NCI-H1436 treated with DMSO at 0.1 percent for 48 hours (cell line): ENCODE results near the gene TSPAN5.

ENCODE experiments used
- DNase-seq: peaks from one replicate; lab custom pipeline; 2025; lab: John Stamatoyannopoulos, UW

TSPAN5 gene

DNA sequence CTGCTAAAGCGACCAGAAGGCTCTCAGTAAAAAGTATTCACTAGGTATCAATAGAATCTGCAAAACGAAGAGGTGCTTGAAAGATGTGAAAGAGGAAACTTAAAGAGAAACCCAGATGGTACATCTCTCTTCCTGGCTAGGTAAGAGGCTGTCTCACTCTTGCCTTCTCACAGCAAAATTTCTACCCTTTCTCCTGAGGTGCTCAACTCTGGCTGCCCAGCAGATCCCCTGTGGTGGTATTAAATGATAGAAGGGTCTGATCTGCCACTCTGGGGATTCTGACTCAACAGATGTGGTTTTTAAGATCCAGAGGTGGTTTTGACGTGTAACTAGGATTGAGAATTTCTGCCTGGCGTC lies 14.9 kb upstream of the TSPAN5 start:
- no peak for DNase-seq

DNA sequence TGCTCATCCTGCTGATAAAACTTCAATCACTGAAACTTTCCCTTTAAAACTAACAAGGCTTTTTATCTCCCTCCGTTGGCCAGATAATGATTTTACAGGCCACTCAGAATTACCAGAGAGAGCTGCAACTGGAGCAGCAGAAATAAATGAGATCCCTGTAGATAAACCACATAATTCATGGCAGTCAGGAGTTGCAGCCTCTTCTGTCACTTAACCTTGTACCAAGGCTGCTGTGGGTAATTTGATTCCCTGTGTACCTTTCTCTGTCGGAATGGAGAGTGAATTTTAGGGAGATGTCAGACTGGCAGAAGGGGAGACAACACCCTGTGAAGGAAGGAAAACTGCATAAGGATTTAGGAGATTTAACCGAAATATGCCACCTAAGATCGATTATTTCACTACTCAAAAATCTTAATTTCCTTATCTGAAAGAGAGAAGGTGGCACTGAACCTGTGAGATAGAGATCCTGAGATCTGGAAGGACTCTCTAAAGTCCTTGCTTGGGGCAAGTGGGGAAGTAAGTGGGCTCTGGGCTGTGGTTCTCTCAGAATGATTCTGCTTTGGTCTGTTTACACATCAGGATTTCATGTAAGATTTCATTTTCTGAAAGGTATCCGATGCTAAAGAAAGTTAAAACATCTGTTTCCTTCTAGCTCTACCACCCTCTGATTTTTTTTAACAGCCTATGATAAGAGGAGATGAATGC lies 14.3 kb upstream of the TSPAN5 start:
- no peak for DNase-seq

DNA sequence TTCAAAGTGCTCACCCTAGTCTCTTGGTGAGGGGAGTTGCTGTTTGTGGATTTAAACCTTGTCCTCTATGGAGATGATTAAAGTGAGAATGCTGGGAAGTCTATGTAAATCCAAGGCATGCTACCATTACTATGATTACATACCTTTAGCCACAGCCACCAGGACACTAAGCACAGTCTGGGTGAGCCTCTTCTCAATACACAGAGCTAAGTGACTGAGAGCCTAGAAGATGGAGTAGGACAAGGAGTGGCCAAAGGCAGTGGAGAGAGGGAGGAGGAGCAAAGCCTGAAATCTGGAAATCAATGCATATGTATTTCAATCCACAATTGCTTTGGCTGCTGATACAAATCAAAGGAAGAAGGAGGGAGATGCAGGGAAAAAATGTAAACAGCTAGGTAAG lies 12.7 kb upstream of the TSPAN5 start:
- DNase-seq = no peak

DNA sequence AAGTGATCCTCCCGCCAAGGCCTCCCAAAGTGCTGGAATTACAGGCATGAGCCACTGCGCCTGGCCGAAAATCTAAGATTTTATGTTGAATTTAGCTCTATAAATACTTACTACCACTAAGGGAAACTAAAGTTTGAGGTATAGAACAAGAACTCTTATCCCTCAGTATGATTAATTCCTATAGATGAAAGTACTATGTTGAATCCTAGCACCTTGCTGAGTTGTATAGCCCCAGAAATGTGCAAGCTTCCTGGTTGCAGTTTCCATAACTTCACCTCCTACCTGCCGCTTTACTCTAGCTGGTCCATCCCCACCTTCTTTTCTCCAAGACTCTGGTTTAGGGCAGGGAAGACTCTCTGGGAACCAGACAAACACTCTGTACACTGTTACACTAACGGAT lies 11.8 kb upstream of the TSPAN5 start:
- no peak for DNase-seq

DNA sequence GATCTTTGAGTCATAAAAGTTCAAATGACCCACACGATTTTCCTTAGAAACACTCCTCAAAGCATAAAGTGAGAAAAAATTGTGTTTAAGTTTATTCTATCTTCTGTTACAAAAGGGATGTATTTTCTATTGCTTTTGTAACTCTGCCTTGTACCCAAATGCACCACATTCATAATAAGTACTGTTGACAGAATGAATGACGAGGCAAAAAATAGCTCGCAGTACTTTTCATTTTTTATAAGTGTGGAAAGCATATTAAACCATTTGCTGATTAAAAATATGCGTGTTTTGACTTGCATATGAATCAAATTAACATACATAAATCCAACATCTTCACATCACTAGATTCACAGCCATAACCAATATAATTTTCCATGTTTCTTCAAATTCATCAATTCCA lies 11.2 kb upstream of the TSPAN5 start:
- DNase-seq = no peak

DNA sequence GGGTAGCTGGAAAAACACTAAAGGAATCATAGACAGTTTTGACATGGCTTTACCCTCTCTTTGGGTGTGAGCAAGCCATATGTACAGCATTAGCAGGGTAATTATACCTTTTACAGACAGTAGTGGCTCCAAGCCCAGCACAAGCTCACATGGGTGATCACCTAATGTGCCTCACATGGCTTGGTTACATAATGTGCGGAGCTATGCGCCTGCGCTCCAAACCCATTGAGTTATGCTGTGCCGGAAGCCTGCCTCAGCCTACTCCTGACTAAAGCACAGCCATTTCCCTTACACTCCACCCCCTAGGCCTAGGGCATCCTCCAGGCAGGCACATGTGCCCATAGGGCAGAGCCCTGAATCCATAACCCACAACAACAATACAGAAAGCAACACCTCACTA lies 6.5 kb upstream of the TSPAN5 start:
- no peak for DNase-seq

DNA sequence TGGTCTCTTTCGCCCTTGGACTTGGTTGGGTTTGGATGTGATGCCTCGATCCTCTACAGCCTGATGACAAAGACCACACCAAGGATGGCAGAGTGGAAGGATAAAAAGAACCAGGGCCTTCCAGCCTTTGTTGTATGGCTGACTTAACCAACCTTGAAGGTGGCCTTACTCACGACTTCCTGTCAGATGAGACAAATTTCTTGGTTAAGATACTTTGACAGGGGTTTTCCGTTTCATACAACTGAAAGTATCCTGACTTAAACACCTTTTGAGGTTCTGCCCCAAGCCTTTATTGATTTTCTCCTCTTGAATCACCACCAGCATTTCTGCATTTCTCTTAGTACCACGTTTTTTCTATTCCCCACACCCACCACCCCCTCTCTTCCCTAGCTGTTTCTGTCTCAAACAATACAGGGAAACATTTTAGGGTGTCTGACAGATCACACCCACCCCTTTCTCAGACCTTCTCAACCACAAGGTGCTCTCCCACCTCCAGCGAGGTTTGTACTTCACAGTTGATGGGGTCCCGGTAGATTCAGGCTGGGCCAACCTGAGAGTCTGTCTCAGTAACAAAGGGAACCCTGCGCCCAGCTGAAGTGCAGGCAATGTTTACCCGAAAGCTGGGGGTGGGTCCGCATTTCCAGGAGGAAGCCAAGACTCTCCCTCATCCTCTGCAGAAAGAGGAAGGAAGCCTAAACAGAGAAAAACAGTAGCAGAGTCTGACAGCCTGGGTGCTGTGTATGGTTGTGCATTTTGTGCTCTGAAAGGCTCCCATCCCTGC lies 5.0 kb upstream of the TSPAN5 start:
- no peak for DNase-seq

DNA sequence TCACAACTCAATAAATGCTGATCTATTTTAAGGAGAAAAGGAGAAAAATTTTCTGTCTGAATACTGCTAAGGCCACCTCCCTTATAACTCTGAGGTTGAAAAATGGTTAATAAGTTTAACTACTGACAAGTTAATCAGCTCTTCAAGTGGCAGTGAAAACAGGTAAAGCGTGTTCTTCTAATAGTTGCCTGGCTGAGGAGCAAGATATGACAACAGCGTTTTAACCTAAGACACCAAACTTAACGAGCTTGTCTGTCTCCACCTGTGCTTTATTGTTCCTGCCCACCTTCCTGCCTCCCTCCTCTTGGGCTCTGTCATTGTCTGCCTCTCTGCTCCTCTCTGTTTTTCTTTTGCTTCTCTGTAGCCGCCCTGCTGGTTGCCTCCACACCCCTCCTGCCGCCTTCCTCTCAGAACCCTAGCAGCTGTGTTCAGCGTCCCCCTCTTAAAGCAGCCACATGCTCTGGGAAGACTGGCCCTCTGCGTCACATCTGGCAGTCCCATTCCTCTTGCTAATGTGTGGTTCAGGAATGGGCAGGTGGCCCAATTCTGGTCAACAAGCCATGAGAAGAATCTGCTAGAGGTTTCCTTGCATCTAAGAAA lies 4.3 kb upstream of the TSPAN5 start:
- DNase-seq = no peak

DNA sequence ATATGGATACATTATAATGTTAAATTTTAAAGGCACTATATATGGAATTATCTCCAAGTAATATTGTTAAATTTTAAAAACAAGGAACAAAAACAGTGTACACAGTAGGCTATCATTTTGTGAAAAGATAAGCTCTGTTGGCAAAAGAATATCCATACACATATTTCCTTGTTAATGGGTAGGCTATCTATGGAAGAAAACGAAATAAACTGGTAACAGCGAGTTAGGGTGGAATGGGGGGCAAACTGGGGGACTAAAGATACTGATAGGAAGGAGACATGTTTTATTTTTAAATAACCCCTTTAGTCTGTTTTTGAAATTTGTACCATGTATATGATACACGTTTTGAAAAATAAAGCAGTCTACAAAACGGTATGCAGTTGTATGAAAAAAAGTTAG lies 3.6 kb upstream of the TSPAN5 start:
- DNase-seq = no peak

DNA sequence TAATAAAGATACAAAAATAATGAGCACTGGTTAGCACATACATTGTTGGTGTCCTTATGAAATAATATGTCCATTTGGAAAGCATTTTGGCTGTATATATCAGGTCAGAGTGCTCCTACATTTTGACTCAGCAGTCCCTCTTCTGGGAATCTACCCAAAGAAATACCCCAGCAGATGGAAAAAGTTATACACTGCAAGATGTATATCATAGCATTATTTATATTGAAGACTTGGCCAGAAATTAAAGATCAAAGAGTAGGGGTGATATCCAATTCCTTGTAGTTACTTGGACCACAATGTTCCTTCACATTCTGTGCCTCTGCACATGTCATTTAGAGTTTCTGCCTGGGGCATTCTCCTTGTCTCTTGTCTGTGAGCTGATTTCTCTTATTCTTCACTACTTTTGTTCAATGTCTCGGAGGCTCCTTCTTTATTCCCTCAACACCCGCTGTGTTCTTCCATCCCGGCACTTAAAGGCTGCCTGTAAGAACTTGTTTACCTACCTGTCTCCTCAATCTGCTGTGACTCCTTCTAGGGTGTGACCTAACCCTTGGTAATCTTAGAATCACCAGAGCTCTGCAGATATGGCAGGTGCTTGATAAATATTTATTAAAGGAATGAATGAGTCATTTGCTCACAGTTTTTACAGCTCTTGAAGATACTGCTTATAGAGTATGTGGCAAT lies 3.1 kb upstream of the TSPAN5 start:
- DNase-seq = no peak

DNA sequence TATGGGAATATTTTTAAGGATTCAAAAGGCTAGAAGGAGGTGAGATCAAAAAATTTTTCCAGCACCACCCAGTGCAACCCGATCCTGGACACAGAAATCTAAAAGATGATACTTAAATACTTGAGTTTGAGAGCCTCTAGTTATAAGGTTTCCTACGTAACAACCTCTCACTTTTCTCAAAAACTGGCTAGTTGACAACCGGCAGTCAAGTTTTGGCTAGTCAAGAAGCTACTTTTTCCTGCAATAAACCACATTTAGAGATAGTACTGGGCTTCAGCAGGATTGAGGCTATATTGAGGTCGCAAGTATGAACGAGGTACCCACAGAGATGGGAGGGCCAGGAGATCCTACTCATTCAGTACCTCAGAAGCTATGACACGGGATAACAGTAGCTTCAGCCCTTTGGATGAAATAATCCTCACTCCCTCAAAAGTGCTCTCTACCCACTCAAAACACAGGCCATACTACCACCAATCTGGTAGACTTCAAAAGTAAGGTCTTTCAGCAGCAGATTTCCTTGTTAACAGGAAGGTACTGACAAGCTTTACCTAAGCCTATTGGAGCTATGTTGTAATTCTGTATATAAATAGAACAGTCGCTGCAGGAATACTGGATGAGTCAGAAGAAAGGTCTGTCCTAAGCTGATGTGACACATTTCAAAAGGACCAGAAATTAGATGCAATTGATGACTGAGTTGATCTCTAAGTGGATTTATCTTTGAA lies 1.5 kb upstream of the TSPAN5 start:
- no peak for DNase-seq

DNA sequence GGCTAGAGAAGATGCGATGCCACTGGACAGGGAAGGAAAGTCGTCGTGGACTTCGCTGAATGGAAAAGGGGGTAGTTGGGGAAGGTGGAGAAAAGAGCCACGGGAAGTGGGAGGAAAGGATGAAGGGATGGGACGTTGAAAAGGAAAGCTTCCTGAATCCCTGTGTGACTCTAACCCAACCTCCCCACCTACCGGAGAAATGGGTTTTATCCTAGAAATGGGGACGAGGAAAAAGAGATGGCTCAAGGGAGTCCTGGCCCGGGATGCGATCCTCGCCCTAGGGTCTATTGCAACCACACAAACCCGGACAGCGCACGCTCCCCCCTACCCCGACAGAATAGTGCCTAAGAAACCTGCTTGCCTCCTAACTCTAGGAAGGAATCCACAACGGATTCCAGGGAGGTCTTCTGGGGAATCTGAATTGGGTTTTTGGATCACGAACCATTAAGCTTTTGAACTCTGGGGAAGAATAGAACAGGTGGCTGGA lies 738 bp upstream of the TSPAN5 start:
- no peak for DNase-seq

DNA sequence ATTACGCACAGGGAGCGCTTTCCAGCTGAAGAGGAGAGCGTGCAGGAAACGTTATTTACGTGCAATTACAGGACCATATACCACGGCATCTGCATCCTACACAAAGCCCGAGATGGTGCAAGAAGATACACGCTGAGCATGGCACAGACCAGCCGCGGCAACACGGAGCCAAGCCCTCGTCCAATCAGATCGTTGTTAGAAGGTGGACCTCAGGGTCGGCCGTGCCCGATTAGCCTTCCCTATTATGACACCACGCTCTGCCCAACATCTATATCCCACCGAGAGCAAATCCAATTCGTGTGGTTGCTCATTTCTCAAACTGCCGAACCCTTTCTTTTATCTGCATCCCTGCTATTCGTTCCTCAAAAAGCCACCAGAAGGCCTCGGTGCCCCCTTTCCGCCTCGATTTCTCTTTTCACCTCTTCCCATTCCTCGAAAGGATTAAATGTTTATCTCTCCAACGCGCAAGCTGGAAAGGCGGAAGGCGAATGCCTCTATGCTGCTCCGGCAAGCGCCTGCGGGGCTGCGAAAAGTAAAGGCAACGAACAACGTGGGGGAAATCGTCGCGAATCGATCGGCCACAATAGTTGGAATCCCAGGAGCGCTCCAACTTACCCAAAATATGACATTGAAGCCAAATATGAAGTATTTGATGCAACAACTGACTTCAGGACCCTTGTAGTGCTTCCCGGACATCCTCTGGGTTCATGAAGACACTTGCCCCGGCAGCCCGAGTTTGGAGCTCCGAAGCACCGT lies 702 bp downstream of the TSPAN5 start:
- no peak for DNase-seq

DNA sequence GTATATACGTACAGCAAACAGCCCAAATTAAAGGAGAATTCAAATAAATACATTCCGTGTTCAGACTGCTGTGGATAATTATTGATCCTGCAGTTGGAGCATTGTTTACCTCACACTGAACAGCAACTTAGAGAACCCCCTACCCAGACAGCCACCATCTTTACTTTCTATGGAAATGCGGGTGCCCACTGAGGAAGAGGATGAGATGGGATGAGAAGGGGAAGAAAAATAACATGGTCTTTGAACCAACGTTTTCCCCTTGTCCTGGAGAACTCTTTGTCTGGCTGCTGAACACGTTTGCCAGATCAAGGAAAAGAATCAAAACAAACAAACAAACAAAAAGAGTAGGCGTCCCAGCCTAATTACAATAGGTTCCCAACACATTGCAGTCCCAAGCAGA lies 1.5 kb downstream of the TSPAN5 start:
- no peak for DNase-seq

DNA sequence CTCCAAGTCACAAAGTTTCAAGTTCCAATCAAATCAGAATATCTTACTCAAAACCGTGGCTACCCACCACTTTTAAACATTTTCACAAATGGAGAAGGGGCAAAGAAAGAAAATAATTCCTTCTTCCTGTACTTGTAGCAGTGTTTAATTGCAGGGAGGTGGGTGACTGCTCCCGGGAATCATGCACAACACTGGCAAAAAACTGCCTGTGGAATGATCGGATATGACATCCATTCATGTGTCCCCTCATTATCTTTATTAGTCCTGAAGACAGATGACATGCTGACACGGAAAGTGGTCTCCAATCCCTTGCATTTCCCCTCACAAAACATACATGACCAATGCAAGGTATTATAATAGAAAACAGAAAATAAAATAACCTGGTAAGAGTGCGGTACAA lies 2.0 kb downstream of the TSPAN5 start:
- DNase-seq = no peak

DNA sequence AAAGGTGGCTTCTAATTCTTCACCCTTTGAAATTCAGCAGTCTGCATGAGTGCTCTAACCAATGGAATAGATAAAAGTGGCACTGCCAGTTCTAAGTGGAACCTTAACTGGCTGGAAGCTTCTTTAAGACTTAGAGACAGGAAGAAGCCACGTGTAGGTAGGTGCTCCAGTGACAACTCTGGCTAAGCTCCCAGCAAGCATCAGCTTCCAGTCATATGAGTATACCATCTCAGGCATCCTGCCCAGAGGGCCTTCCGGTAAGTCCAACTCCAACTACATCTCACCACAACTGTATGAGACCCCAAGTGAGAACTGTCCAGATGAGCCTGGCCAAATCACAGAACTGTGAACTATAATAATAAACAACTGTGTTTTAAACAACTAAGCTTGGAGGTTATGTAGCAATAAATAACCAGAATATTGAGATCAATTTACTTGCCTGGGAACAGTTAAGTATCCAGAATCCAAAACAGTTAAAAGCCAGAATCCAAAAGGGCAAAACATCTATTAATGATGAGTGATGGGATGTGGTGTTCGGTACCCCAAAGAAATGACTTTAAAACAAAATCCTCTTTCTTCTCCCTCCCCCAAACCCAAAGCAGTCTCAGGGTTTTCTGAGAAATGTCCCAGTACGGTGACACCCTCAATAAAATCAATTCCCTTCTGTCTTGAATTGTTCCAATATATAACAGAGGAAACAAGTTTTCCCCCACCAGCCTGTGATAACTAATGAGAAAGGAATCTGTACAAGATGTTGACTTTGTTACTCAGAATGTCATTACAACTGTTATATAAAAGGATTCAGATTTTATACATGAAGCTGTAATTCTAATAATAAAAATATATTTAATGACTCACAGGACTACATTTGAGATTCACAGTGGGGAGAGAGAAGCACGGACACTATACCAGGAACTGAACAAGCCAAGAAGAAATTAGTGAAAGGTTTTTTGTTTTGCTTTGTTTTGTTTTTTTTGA lies 4.2 kb downstream of the TSPAN5 start:
- no peak for DNase-seq

DNA sequence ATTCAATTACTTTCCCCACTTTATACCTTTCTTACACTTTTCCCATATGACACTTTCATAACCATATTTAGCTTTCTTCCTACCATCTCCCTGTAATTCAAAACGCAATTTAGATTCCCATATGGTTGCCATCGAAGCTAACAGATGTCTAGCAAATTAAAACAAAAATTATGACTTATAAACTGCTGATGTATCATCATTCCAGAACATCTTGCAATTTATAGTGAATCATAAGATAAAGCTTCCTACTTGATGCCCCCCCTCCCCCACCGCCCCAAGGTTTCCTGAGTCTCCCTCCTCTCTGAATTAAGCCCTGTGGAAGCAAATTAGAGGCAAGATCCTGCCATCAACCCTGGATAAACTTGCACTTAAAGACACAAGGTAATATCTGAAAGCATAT lies 5.4 kb downstream of the TSPAN5 start:
- no peak for DNase-seq

DNA sequence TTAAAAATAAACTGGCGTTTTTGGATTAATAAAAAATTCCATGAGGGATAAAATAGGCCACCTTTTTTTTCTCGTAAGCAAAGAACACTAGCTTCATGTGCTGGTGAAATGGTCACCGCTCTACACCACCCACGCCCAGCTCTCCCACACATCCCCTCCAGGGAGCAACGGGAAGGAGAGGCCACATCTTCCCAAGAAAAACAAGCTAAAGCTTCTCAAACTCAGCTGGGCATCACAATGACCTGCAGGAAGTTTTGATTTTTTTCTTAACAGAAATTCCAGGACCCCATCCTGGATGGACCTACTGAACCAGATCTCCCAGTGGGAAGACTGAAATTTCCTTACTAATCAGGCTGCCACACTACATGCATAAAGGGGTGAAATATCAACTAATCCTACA lies 9.8 kb downstream of the TSPAN5 start:
- no peak for DNase-seq

DNA sequence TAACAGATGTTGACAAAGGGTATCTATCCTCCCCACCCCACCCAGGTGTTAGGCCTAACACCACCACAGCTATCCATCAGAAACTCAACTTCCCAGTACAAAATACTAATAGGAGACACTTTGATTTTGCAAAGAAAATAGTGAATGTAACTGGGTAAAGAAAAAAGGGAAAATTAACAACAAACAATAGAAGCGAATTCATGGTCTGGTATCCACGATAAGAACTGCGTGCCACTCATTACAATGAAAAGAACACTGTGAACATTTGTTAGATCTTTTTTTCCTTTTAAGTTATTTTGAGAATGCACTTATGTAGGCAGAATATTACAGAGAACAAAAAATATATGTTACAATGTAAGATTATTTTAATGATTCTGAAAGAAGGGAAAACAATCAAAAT lies 12.0 kb downstream of the TSPAN5 start:
- DNase-seq = no peak

DNA sequence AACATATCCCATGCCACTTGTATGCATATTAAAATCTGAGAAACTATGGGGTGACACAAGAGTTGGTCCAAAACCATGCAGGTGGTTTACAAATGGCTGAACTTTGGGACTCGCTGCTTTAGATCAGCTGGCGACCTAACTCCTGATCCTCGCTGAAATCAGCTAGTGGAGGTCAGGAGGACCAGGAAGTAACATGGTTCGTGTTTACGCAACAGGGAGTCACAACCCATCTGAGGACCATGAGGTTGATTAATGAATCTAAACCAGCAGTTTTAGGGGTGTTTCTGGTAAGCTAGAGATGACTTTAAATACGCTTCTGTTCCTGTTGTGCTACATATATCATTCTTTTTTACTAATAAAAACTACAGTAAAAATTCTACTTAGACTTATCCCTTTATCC lies 12.9 kb downstream of the TSPAN5 start:
- no peak for DNase-seq
